Kidney epithelial cell (primary cell): ENCODE results near the gene HOXC10. TPM values are rescaled to one million over a fixed set of nuclear protein-coding genes. Genes with fewer than 3 reads are reported as not detected.

Experiments
- DNase-seq: peaks from one replicate; pipeline ENCODE4 v3.0.0-alpha.2; 2010; ENCODE audit warnings: low read depth
- H3K27me3 ChIP-seq: 2 replicates; pipeline ENCODE4 v1.6.0; 2011; ENCODE audit warnings: low read length; ENCODE audit not compliant: control insufficient read depth, insufficient read depth
- H3K36me3 ChIP-seq: 2 replicates; pipeline ENCODE4 v1.5.1; 2011; ENCODE audit warnings: low read length; ENCODE audit not compliant: control insufficient read depth, insufficient read depth
- H3K4me3 ChIP-seq: 2 replicates; pipeline ENCODE4 v1.5.1; 2011; ENCODE audit warnings: low read depth, mild to moderate bottlenecking, control low read depth, low read length
- total RNA-seq: library from RNA; depleted of rRNA; stranded (reverse); fragments of >200 nt; gene quantifications from 2 replicates; pipeline ENCODE4 v1.2.3, GENCODE V29; 2015
- TF ChIP-seq, protein P1 (sequence below): IDR thresholded peaks from 2 replicates; pipeline ENCODE4 v1.5.1; 2011; ENCODE audit warnings: mild to moderate bottlenecking, moderate library complexity, low read length, control low read depth, inconsistent platforms; ENCODE audit not compliant: insufficient read depth, poor library complexity, severe bottlenecking

The HOXC10 gene
- total RNA-seq, 1 donor from 2014 or later = 5.9 TPM

GRCh38 chr12:54018468-54018984, 33.6 kb downstream of the HOXC10 start:
- H3K36me3 ChIP-seq = no peaks in the 10 kb centered on the region
- TF ChIP-seq, protein P1, sequence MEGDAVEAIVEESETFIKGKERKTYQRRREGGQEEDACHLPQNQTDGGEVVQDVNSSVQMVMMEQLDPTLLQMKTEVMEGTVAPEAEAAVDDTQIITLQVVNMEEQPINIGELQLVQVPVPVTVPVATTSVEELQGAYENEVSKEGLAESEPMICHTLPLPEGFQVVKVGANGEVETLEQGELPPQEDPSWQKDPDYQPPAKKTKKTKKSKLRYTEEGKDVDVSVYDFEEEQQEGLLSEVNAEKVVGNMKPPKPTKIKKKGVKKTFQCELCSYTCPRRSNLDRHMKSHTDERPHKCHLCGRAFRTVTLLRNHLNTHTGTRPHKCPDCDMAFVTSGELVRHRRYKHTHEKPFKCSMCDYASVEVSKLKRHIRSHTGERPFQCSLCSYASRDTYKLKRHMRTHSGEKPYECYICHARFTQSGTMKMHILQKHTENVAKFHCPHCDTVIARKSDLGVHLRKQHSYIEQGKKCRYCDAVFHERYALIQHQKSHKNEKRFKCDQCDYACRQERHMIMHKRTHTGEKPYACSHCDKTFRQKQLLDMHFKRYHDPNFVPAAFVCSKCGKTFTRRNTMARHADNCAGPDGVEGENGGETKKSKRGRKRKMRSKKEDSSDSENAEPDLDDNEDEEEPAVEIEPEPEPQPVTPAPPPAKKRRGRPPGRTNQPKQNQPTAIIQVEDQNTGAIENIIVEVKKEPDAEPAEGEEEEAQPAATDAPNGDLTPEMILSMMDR = no peak
- peaks cover 22% of the 10 kb centered on the region for H3K27me3 ChIP-seq
- no peak for DNase-seq
- peak overlapping the region; percentile 49 for H3K4me3 ChIP-seq

- DNase-seq = no peak
- Histone ChIP-seq H3K27me3 (peaks cover 22% of the 10 kb centered on the region), H3K36me3 (no peaks in the 10 kb centered on the region), H3K4me3 (peak overlapping the region; percentile 49)
- TF ChIP-seq, protein P1 = no peak
Observed at GRCh38 chr12:54019091-54019811, 34.3 kb downstream of the HOXC10 start.

DNA sequence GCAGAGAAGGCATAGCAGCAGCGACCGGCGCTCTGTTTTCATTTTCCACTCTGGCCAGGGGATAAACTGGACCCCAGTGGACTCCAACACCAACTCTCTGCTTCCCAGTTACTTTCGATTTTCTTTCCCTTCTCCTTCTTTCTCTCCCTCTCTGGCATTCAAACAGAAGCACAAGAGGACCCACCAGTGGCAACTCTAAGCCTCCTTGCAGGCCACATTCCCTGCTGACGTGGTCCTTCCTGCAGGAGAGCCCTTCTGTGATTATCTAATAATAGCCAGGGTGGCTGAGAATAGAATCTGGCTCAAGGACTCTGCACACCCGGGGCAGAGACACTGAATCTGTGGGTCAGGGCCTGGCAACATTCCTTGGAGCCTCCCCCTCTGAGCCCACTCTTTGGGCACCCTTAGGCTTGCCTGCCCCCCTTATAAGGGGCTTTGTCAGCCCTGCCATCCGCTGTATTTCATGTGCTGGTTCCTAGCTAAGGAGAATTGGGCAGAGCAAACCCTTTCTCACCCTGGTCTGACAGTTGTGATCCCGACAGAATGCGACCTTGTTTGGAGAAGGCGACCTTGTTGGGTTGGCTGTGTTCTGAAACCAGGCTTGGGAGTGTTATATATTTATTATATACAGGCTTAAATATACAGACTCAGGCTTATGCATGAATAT, 35.1 kb downstream of the HOXC10 start:
- peaks cover 20% of the 10 kb centered on the region for H3K27me3 ChIP-seq
- no peak for DNase-seq
- TF ChIP-seq, protein P1 = no peak
- H3K36me3 ChIP-seq = no peaks in the 10 kb centered on the region
- H3K4me3 ChIP-seq = peak overlapping the region; percentile 49

DNA sequence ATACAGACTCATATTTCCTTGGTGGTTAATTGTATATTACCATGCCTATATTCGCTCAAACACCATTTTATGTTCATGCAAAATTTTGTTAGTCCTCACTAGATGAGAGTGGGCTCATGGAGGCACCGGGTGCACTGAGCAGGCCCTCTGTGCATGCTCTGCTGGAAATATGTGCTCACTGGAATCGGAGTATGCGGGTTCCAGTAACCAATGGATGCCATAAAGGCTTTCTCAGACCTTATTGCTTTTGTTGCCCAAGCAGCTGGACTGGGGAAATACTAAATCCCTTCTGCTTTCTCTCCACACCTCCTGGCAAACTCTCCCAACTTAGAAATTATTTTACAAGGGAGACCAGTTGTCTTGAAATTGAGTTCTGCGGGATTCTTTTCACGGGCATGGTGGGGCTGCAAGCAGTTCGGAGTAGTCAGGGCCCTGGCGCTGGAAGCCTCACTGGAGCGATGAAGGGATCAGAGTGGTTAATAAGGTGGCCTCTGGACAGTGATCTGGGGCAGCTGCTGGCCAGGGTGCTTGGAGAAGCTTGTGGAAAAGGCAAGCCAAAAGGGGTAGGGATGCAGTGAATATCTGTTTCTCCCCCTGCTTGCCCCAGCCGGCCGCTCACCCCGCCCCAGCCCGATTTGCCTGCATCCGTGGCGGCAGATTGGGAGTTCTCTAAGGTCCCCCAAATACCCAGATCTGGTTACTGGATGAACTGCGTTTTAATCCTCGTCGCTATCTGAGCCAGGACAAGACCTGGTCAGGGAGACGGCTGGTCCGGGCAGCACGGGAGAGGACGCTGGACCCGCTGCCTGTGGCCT, 35.9 kb downstream of the HOXC10 start:
- TF ChIP-seq, protein P1 = no peak
- no peak overlapping the region for H3K4me3 ChIP-seq
- H3K27me3 ChIP-seq = peaks cover 13% of the 10 kb centered on the region
- DNase-seq = no peak
- no peaks in the 10 kb centered on the region for H3K36me3 ChIP-seq

DNA sequence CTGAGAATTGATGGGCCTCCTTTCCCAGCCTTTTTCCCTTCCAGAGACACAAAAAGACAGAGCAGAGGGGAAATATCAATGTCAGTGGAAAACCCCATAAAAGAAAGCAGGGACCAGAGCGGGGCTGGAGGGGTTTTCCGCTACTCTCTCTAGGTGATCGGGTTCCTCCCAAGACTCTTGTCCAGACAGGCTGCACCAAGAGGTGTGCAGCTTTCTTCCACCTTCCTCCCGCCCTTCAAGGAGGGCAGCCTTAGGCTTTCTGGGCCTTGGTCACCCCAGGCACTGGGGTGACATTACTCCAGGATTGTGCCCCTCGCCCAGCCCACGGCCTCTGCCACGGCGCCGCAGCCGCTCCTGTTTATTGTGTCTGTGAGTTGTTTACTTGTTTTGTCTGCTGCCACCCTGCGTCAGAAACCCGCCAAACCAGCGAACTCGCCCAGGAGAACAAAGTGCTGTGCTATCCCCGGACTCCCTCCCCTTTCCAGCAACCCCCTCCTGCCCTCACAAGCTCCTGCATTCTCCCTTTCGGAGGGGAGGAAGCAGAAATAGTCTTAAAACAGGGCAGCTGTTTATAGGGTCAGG, 36.6 kb downstream of the HOXC10 start:
- Histone ChIP-seq H3K36me3 (no peaks in the 10 kb centered on the region), H3K27me3 (peaks cover 11% of the 10 kb centered on the region), H3K4me3 (no peak overlapping the region)
- TF ChIP-seq, protein P1 = peak; percentile 17
- DNase-seq = no peak
